ENCODE measurements around the gene ARPP21.

- TF ChIP-seq EZH2phosphoT487 (IDR thresholded peaks at IDR 0.05; ENCODE audit: borderline replicate concordance, low read length) (no peak), CTCF (IDR thresholded peaks at IDR 0.05; ENCODE audit: low read depth, low read length, poor library complexity, severe bottlenecking) (no peak)
These were observed 1.2 kb downstream of the ARPP21 start for GRCh38 chr3:35640190-35641165.

All from DOHH2 (cell line).